Stimulated activated CD4-positive, alpha-beta T cell treated with anti-CD3 and anti-CD28 coated beads, Interleukin-12 subunit alpha, Interleukin-12 subunit beta, amount 100 ng/mL, for 24 hours (primary cell): Measurements from ENCODE around the gene HMGB4.

ENCODE experiments used
- DNase-seq, 2 experiments: peaks; one replicate each; pipeline ENCODE4 v3.0.0-alpha.2; 2020; ENCODE audit warnings: low read depth in 2 of 2

Gene HMGB4

GRCh38 chr1:33898406-33898805, 34.5 kb downstream of the HMGB4 start:
- no peak for DNase-seq

- DNase-seq, result no peak
Measured at GRCh38 chr1:33898881-33899280, 35.0 kb downstream of the HMGB4 start.

GRCh38 chr1:33899746-33900145, 35.9 kb downstream of the HMGB4 start:
- no peak for DNase-seq

- DNase-seq, result no peak
Measured at GRCh38 chr1:33902486-33903209, 38.8 kb downstream of the HMGB4 start.

GRCh38 chr1:33903210-33903589, 39.3 kb downstream of the HMGB4 start:
- no peak for DNase-seq

GRCh38 chr1:33905241-33905640, 41.4 kb downstream of the HMGB4 start:
- DNase-seq, result no peak

- no peak for DNase-seq
Measured at GRCh38 chr1:33906156-33906555, 42.3 kb downstream of the HMGB4 start.

GRCh38 chr1:33908324-33908956, 44.6 kb downstream of the HMGB4 start:
- DNase-seq, result no peak
